ENCODE results near the gene TRIM62.

TRIM62 gene

DNA sequence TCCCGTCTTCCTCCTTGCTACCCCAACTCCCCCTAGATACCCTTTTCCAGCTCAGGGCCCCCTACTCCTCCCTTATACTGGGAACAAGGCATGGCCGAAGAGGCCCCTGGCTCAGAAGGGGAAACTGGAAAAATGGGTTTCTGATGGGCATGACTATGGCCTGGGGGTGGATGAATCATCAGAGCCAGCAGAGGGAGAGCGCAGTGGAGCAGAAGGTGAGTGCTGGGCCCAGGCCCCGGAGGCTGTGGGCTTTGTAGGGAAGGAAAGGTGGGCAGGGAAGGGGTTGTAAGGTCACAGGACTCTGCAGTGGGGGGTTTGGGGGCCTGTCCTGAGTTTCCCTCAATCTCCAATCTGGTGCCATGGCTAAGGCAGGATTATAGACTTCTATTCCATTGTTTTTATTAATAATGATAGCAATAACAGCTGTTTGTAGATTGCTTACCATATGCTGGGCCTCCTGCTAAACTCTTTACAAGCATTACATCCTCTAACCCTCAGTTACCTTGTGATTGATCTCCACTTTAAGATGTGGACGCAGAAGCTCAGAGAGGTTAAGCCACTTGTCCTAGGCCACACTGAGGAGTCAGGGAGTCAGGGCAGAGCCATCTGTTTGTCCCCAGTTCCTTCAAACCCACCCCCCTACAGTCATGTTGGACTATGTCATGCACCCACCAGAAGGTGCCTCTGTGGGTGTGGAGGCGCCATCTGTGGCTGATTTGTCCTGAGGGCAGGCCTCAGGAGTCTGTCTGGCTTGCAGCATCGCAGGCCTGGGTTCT is 38.2 kb upstream of the TRIM62 start:
- H3K27me3 ChIP-seq (ENCODE audit: control insufficient read depth, insufficient read depth, low read length), result no peaks in the 10 kb centered on the region
- H3K4me1 ChIP-seq, result no peaks in the 10 kb centered on the region
- H3K36me3 ChIP-seq (ENCODE audit: control insufficient read depth, insufficient read depth, low read length), result no peaks in the 10 kb centered on the region
- no peak overlapping the region for H3K27ac ChIP-seq
- no peak overlapping the region for H3K9ac ChIP-seq
- H2AFZ ChIP-seq, result no peak overlapping the region
- H3K79me2 ChIP-seq, result no peaks in the 10 kb centered on the region
- no peak overlapping the region for H3K4me2 ChIP-seq (ENCODE audit: low read length)
- TF ChIP-seq, protein P1, sequence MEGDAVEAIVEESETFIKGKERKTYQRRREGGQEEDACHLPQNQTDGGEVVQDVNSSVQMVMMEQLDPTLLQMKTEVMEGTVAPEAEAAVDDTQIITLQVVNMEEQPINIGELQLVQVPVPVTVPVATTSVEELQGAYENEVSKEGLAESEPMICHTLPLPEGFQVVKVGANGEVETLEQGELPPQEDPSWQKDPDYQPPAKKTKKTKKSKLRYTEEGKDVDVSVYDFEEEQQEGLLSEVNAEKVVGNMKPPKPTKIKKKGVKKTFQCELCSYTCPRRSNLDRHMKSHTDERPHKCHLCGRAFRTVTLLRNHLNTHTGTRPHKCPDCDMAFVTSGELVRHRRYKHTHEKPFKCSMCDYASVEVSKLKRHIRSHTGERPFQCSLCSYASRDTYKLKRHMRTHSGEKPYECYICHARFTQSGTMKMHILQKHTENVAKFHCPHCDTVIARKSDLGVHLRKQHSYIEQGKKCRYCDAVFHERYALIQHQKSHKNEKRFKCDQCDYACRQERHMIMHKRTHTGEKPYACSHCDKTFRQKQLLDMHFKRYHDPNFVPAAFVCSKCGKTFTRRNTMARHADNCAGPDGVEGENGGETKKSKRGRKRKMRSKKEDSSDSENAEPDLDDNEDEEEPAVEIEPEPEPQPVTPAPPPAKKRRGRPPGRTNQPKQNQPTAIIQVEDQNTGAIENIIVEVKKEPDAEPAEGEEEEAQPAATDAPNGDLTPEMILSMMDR (IDR thresholded peaks at IDR 0.05), result no peak
- H3K9me3 ChIP-seq (ENCODE audit: control insufficient read depth, low read length), result no peaks in the 10 kb centered on the region
- no peak overlapping the region for H3K4me3 ChIP-seq (ENCODE audit: low read depth, low read length)

DNA sequence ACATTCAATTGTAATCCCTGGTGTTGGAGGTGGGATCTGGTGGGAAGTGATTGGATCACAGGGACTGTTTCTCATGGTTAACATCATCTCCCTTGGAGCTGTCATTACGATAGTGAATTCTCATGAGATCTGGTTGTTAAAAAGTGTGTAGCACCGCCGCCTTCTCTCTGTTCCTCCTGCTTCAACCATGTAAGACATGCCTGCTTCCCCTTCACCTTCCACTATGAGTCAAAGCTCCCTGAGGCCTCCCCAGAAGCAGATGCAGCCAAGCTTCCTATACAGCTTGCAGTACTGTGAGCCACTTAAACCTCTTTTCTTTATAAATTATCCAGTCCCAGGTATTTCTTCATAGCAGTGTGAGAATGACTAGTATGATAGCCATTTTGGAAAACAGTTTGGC is 30.1 kb upstream of the TRIM62 start:
- Histone ChIP-seq H3K36me3 (ENCODE audit: control insufficient read depth, insufficient read depth, low read length) (no peaks in the 10 kb centered on the region), H2AFZ (no peak overlapping the region), H3K9me3 (ENCODE audit: control insufficient read depth, low read length) (no peaks in the 10 kb centered on the region), H3K27me3 (ENCODE audit: control insufficient read depth, insufficient read depth, low read length) (no peaks in the 10 kb centered on the region), H3K4me3 (ENCODE audit: low read depth, low read length) (no peak overlapping the region), H3K27ac (no peak overlapping the region), H3K9ac (no peak overlapping the region), H3K4me2 (ENCODE audit: low read length) (no peak overlapping the region), H3K4me1 (no peaks in the 10 kb centered on the region), H3K79me2 (no peaks in the 10 kb centered on the region)
- TF ChIP-seq, protein P1 (IDR thresholded peaks at IDR 0.05), result no peak

DNA sequence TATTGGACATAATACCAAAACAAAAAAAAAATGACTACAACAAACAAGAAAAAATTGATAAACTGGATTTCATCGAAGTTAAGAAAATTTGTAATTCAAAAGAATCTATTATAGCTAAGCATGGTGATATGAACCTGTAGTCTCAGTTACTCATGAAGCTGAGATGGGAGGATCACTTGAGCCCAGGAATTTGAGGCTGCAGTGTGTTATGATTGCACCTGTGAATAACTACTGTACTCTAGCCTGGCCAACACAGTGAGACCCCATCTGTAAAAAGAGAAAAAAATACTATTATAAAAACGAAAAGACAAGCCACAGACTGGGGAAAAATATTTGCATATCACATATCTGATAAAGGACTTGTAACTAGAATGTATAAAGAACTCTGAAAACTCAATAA is 24.5 kb upstream of the TRIM62 start:
- Histone ChIP-seq H3K4me3 (ENCODE audit: low read depth, low read length) (no peak overlapping the region), H3K27ac (no peak overlapping the region), H2AFZ (no peak overlapping the region), H3K27me3 (ENCODE audit: control insufficient read depth, insufficient read depth, low read length) (no peaks in the 10 kb centered on the region), H3K9me3 (ENCODE audit: control insufficient read depth, low read length) (no peaks in the 10 kb centered on the region), H3K4me2 (ENCODE audit: low read length) (no peak overlapping the region), H3K4me1 (no peaks in the 10 kb centered on the region), H3K9ac (no peak overlapping the region), H3K79me2 (no peaks in the 10 kb centered on the region), H3K36me3 (ENCODE audit: control insufficient read depth, insufficient read depth, low read length) (no peaks in the 10 kb centered on the region)
- TF ChIP-seq, protein P1 (IDR thresholded peaks at IDR 0.05), result no peak

DNA sequence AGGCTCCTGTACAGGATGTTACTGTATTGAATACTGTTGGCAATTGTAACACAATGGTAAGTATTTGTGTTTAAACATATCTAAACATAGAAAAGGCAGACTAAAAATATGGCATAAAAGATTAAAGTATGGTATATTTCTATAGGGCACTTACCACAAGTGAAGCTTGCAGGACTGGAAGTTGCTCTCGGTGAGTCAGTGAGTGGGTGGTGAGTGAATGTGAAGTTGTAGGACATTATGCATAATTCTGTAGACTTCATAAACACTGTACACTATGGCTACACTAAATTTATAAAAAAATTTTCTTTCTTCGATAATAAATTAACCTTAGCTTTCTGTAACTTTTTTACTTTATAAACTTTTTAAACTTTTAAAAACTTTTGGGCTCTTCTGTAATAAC is 13.7 kb upstream of the TRIM62 start:
- H3K36me3 ChIP-seq (ENCODE audit: control insufficient read depth, insufficient read depth, low read length), result no peaks in the 10 kb centered on the region
- H3K79me2 ChIP-seq, result no peaks in the 10 kb centered on the region
- H3K27ac ChIP-seq, result no peak overlapping the region
- no peaks in the 10 kb centered on the region for H3K9me3 ChIP-seq (ENCODE audit: control insufficient read depth, low read length)
- H3K4me3 ChIP-seq (ENCODE audit: low read depth, low read length), result no peak overlapping the region
- H3K9ac ChIP-seq, result no peak overlapping the region
- TF ChIP-seq, protein P1 (IDR thresholded peaks at IDR 0.05), result no peak
- H3K4me2 ChIP-seq (ENCODE audit: low read length), result no peak overlapping the region
- no peaks in the 10 kb centered on the region for H3K27me3 ChIP-seq (ENCODE audit: control insufficient read depth, insufficient read depth, low read length)
- no peak overlapping the region for H2AFZ ChIP-seq
- H3K4me1 ChIP-seq, result no peaks in the 10 kb centered on the region

DNA sequence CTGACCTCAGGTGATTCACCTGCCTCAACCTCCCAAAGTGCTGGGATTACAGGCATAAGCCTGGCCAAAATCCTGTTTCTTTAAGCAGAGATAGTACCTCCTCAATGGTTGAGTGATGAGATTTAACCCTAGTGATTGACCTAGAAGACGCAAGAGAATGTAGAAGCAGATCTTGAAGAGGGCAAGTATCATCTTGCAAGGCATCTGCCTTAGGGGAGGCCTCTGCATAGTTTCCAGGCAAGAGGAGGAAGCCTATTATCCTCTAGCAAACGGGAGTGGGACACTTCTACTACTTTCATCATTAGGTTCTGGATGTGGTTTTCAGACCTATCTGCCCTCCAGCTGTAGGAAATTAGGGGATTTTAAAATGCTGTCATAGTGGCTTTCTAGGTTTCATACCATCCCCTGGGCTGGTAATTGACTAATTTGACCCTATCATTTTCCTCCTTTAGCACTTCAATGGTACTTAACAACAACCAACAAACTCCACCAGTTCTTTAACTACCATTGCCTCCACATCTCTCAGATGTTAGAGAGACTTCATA is 10.0 kb upstream of the TRIM62 start:
- Histone ChIP-seq H3K4me2 (ENCODE audit: low read length) (no peak overlapping the region), H3K4me3 (ENCODE audit: low read depth, low read length) (no peak overlapping the region), H3K27ac (no peak overlapping the region), H3K36me3 (ENCODE audit: control insufficient read depth, insufficient read depth, low read length) (no peaks in the 10 kb centered on the region), H3K79me2 (no peaks in the 10 kb centered on the region), H3K27me3 (ENCODE audit: control insufficient read depth, insufficient read depth, low read length) (no peaks in the 10 kb centered on the region), H3K9me3 (ENCODE audit: control insufficient read depth, low read length) (no peaks in the 10 kb centered on the region), H2AFZ (no peak overlapping the region), H3K4me1 (no peaks in the 10 kb centered on the region), H3K9ac (no peak overlapping the region)
- TF ChIP-seq, protein P1 (IDR thresholded peaks at IDR 0.05), result no peak
